ENCODE measurements around the gene ASB11. TPM values are rescaled to one million over a fixed set of nuclear protein-coding genes. Genes with fewer than 3 reads are reported as not detected.

ASB11 gene
- total and polyA plus RNA-seq, 8 donors, result 0.15 to 9.8 (median 2.4) TPM; not detected in 2

- no peak for TF ChIP-seq EP300 (IDR thresholded peaks at IDR 0.05)
- TF ChIP-seq POLR2AphosphoS5 (IDR thresholded peaks at IDR 0.05), result no peak
- TF ChIP-seq POLR2A (IDR thresholded peaks at IDR 0.05), result no peak
- TF ChIP-seq CTCF (IDR thresholded peaks at IDR 0.05), result no peak
- Histone ChIP-seq H3K27ac (no peak overlapping the region), H3K4me3 (no peak overlapping the region), H3K4me1 (no peaks in the 10 kb centered on the region), H3K36me3 (peaks cover 0 to 41% (median 36%) of the 10 kb centered on the region in 4 donors), H3K9me3 (no peaks in the 10 kb centered on the region), H3K27me3 (no peaks in the 10 kb centered on the region)
- WGBS, 5 donors, result 73 to 89% (median 80%) methylated on average over 2 to 3 of the region's 3 CpGs
- DNase-seq, result no peak
- intact Hi-C loops (cut with DNase I; ENCODE audit: low total_unique reads), result no loop called here
These were observed 6.6 kb upstream of the ASB11 start for GRCh38 chrX:15322072-15322471.

- Histone ChIP-seq H3K9me3 (no peaks in the 10 kb centered on the region), H3K4me1 (no peaks in the 10 kb centered on the region), H3K27me3 (no peaks in the 10 kb centered on the region), H3K4me3 (no peak overlapping the region), H3K36me3 (peaks cover 0 to 41% (median 36%) of the 10 kb centered on the region in 4 donors), H3K27ac (no peak overlapping the region)
- DNase-seq, result no peak
- TF ChIP-seq POLR2A (IDR thresholded peaks at IDR 0.05) (no peak), POLR2AphosphoS5 (IDR thresholded peaks at IDR 0.05) (no peak), EP300 (IDR thresholded peaks at IDR 0.05) (no peak), CTCF (IDR thresholded peaks at IDR 0.05) (no peak)
- WGBS, 5 donors, result 65 to 82% (median 75%) methylated on average over 4 of the region's 4 CpGs
- intact Hi-C loops (cut with DNase I; ENCODE audit: low total_unique reads), result no loop called here
These were observed 6.0 kb upstream of the ASB11 start for GRCh38 chrX:15321447-15321846.

GRCh38 chrX:15320297-15320696 lies 4.9 kb upstream of the ASB11 start:
- no peak for DNase-seq
- no peaks in the 10 kb centered on the region for H3K27me3 ChIP-seq
- no peak overlapping the region for H3K4me3 ChIP-seq
- no peaks in the 10 kb centered on the region for H3K9me3 ChIP-seq
- no peak overlapping the region for H3K27ac ChIP-seq
- 60 to 88% (median 79%) methylated on average over 4 of the region's 4 CpGs for WGBS, 5 donors
- peaks cover 0 to 41% (median 36%) of the 10 kb centered on the region in 4 donors for H3K36me3 ChIP-seq
- intact Hi-C loops (cut with DNase I; ENCODE audit: low total_unique reads), result no loop called here
- TF ChIP-seq POLR2AphosphoS5 (IDR thresholded peaks at IDR 0.05), result no peak
- no peak for TF ChIP-seq POLR2A (IDR thresholded peaks at IDR 0.05)
- TF ChIP-seq CTCF (IDR thresholded peaks at IDR 0.05), result no peak
- no peak for TF ChIP-seq EP300 (IDR thresholded peaks at IDR 0.05)
- H3K4me1 ChIP-seq, result no peaks in the 10 kb centered on the region

- intact Hi-C loops (cut with DNase I; ENCODE audit: low total_unique reads), result no loop called here
- DNase-seq, result no peak
- Histone ChIP-seq H3K27ac (no peak overlapping the region), H3K4me1 (no peaks in the 10 kb centered on the region), H3K9me3 (no peaks in the 10 kb centered on the region), H3K4me3 (no peak overlapping the region), H3K36me3 (peaks cover 0 to 32% (median 31%) of the 10 kb centered on the region in 4 donors), H3K27me3 (no peaks in the 10 kb centered on the region)
- 82 to 93% (median 89%) methylated on average over 4 of the region's 4 CpGs for WGBS, 5 donors
- TF ChIP-seq POLR2AphosphoS5 (IDR thresholded peaks at IDR 0.05), result no peak
These were observed 3.6 kb upstream of the ASB11 start for GRCh38 chrX:15319075-15319474.

GRCh38 chrX:15314472-15314871 lies 968 bp downstream of the ASB11 start:
- TF ChIP-seq POLR2AphosphoS5 (IDR thresholded peaks at IDR 0.05), result no peak
- no peak for TF ChIP-seq POLR2A (IDR thresholded peaks at IDR 0.05)
- TF ChIP-seq CTCF (IDR thresholded peaks at IDR 0.05), result no peak
- TF ChIP-seq EP300 (IDR thresholded peaks at IDR 0.05), result no peak
- Histone ChIP-seq H3K9me3 (no peaks in the 10 kb centered on the region), H3K4me1 (peaks cover 0 to 11% (median 0%) of the 10 kb centered on the region in 4 donors), H3K36me3 (no peaks in the 10 kb centered on the region), H3K4me3 (no peak overlapping the region), H3K27ac (no peak overlapping the region), H3K27me3 (peaks cover 0 to 4% (median 0%) of the 10 kb centered on the region in 3 donors)
- intact Hi-C loops (cut with DNase I; ENCODE audit: low total_unique reads), result no loop called here
- no peak for DNase-seq
- 38 to 58% (median 47%) methylated on average over 2 of the region's 2 CpGs for WGBS, 5 donors

All from stomach (tissue), 9 donors.